H1 (cell line): ENCODE results near the gene HNRNPH2. TPM values are rescaled to one million over a fixed set of nuclear protein-coding genes. Genes with fewer than 3 reads are reported as not detected.

ENCODE experiments used
- ASH2L ChIP-seq: fragments of 200-600, 300-600 bp; sonication (generic); IDR thresholded peaks from one replicate; pipeline ENCODE4 v1.7.1; 2017; ENCODE audit warnings: low read length
- BACH1 ChIP-seq: IDR thresholded peaks from 2 replicates; pipeline ENCODE4 v1.6.1; 2012; ENCODE audit warnings: low read length, improper control_type of control experiment
- BRCA1 ChIP-seq: IDR thresholded peaks from 2 replicates; pipeline ENCODE4 v1.6.1; 2012; ENCODE audit warnings: low read depth, low read length, improper control_type of control experiment
- CBX5 ChIP-seq: fragments of 300-800, 300-1000 bp; sonication (generic); IDR thresholded peaks from 2 replicates; pipeline ENCODE4 v1.7.1; 2016; ENCODE audit warnings: antibody characterized with exemption, low read length, low read depth
- CBX8 ChIP-seq: fragments of 300-800, 300-1000 bp; sonication (generic); IDR thresholded peaks from 2 replicates; pipeline ENCODE4 v1.7.1; 2016; ENCODE audit warnings: low read depth, low read length, borderline replicate concordance
- CHD1 ChIP-seq: IDR thresholded peaks from 2 replicates; pipeline ENCODE4 v1.6.1; 2012; ENCODE audit warnings: low read depth, low read length, improper control_type of control experiment
- CHD2 ChIP-seq: IDR thresholded peaks from 2 replicates; pipeline ENCODE4 v1.6.1; 2012; ENCODE audit warnings: low read length, improper control_type of control experiment
- CTBP2 ChIP-seq: IDR thresholded peaks from 2 replicates; pipeline ENCODE4 v1.7.0; 2011; ENCODE audit warnings: borderline replicate concordance, mild to moderate bottlenecking, moderate library complexity, mixed read lengths, low read length; ENCODE audit not compliant: insufficient read depth, insufficient read length
- EP300 ChIP-seq, 2 experiments: IDR thresholded peaks; 1 replicate in 1 of 2; 2 replicates in 1 of 2; pipeline ENCODE4 v1.6.1; 2011 to 2012; ENCODE audit warnings: low read depth in 2 of 2, low read length in 2 of 2, mild to moderate bottlenecking in 2 of 2, borderline replicate concordance in 1 of 2, inconsistent platforms in 1 of 2, moderate library complexity in 1 of 2
- GABPA ChIP-seq: IDR thresholded peaks from 2 replicates; pipeline ENCODE4 v1.6.1; 2011; ENCODE audit warnings: mild to moderate bottlenecking, low read length, moderate library complexity, borderline replicate concordance; ENCODE audit not compliant: insufficient read depth
- JUN ChIP-seq: IDR thresholded peaks from 2 replicates; pipeline ENCODE4 v1.6.1; 2011; ENCODE audit warnings: low read depth, mild to moderate bottlenecking, improper control_type of control experiment, low read length
- MAFK ChIP-seq: IDR thresholded peaks from 2 replicates; pipeline ENCODE4 v1.6.1; 2012; ENCODE audit warnings: low read depth, mild to moderate bottlenecking, improper control_type of control experiment, low read length
- PHF8 ChIP-seq: fragments of 200-600 bp; sonication (generic); conservative IDR thresholded peaks from 2 replicates; pipeline ENCODE4 v1.7.1; 2012; ENCODE audit warnings: low read depth, mild to moderate bottlenecking, inconsistent platforms, low read length, moderate library complexity
- POLR2A ChIP-seq, 2 experiments: IDR thresholded peaks; 1 replicate in 1 of 2; 2 replicates in 1 of 2; pipeline ENCODE4 v1.6.1; 2011; ENCODE audit warnings: low read depth in 2 of 2, low read length in 2 of 2, mild to moderate bottlenecking in 2 of 2; ENCODE audit errors: control extremely low read depth in 1 of 2
- POU5F1 ChIP-seq: IDR thresholded peaks from 2 replicates; pipeline ENCODE4 v1.6.1; 2011; ENCODE audit warnings: low read depth, mild to moderate bottlenecking, low read length, moderate library complexity
- RBBP5 ChIP-seq: IDR thresholded peaks from 2 replicates; pipeline ENCODE4 v1.7.1; 2012; ENCODE audit warnings: low read depth, mild to moderate bottlenecking, inconsistent platforms, low read length, moderate library complexity, borderline replicate concordance
- RFX5 ChIP-seq: IDR thresholded peaks from 2 replicates; pipeline ENCODE4 v1.6.1; 2011; ENCODE audit warnings: low read depth, low read length, improper control_type of control experiment, borderline replicate concordance
- SIN3A ChIP-seq, 2 experiments: IDR thresholded peaks in 1 of 2; conservative IDR thresholded peaks in 1 of 2; 2 replicates each; pipeline ENCODE4 v1.6.1; 2011 to 2012; ENCODE audit warnings: low read length in 2 of 2, improper control_type of control experiment in 1 of 2, low read depth in 1 of 2, mild to moderate bottlenecking in 1 of 2
- SIX5 ChIP-seq: IDR thresholded peaks from 2 replicates; pipeline ENCODE4 v1.6.1; 2011; ENCODE audit warnings: mild to moderate bottlenecking, low read depth, low read length
- TAF1 ChIP-seq: IDR thresholded peaks from 2 replicates; pipeline ENCODE4 v1.6.1; 2011; ENCODE audit warnings: mild to moderate bottlenecking, low read depth, low read length
- TAF7 ChIP-seq: optimal IDR thresholded peaks from 2 replicates; pipeline ENCODE3; 2011; ENCODE audit warnings: low read depth, mild to moderate bottlenecking, inconsistent platforms, low read length, moderate library complexity, borderline replicate concordance
- TCF12 ChIP-seq: IDR thresholded peaks from 2 replicates; pipeline ENCODE4 v1.6.1; 2011; ENCODE audit warnings: low read depth, mild to moderate bottlenecking, low read length
- ZNF274 ChIP-seq: IDR thresholded peaks from 2 replicates; pipeline ENCODE4 v1.7.0; 2012; ENCODE audit warnings: low read length, borderline replicate concordance; ENCODE audit errors: extremely low read depth
- polyA plus RNA-seq, 7 experiments: library from polyadenylated mRNA; depleted of rRNA in 3 of 7; stranded (reverse) in 5 of 7; unstranded in 2 of 7; fragments of >200 nt in 5 of 7; fragments of 200-250 nt in 2 of 7; gene quantifications; 1 replicate in 5 of 7; 2 replicates in 1 of 7; 4 replicates in 1 of 7; pipeline versions ENCODE4 v1.2.1 to v1.2.3, GENCODE V29; 2011 to 2013; ENCODE audit warnings: missing spikeins in 2 of 7, mixed read lengths in 2 of 7
- total RNA-seq: library from RNA; stranded (reverse); fragmentation: NEBNext Ultra II Directional; extraction: Animal tissue kit (Norgen Biotek cat#: 25700); gene quantifications from 2 replicates; pipeline ENCODE4 v1.2.1, GENCODE V29; 2021
- TF ChIP-seq, protein P1 (sequence below): IDR thresholded peaks from 2 replicates; pipeline ENCODE4 v1.6.1; 2012; ENCODE audit warnings: inconsistent platforms

The HNRNPH2 gene
- total and polyA plus RNA-seq, 2 of the 8 experiments (the other 6 are each of a cell fraction or from before 2014, with no cell fraction given), result 27.7 to 66.7 TPM

DNA sequence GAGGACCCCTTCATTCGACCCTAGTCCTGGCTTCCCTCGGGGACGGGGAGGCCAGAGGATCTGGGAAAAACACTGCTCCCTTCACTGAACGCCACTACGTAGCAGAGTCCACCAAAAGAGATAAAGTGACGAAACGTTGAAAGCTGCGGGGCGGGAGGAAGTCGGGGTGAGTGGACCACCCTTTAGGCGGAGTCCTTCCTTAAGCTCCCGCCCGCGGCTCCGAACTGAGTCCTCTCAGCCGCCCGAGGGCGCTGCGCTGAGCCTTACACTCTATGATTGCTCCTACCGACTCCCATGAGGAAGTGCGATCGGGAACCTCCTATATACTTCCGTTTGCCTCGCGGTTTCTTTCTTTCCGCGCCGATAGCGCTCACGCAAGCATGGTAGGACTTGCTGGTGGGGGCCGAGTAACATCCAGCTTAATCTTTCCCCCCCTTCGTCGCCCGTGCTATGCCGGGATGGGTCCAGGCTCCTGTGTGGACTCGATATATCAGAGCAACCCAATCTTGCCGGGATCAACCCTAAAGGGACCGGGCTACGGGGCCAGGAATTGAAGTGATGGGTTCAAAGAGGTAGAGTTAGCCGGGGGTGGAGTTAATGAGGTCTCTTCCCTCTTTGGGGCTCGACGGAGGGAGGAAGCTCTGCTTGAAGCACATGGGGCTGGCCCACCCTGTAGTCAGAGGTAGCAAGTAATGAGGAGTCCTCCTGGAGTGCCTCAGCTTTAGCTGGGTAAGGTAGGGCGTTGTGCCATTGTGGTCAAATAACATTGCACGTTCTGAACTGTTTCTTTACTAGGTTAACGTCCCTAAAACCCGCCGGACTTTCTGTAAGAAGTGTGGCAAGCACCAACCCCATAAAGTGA is 17.1 kb upstream of the HNRNPH2 start, which contains the start of gene RPL36A (continued):
- no peak for TF ChIP-seq EP300 (IDR thresholded peaks at IDR 0.05; ENCODE audit: borderline replicate concordance in 1 of 2, low read depth in 2 of 2, low read length in 2 of 2)
- TF ChIP-seq JUN, result no peak
- no peak for TF ChIP-seq CBX8
- TF ChIP-seq CHD1, result peak; percentile 14; the same call in 1 of the 2 replicates
- TF ChIP-seq TAF7, result peak; percentile 97
- no peak for TF ChIP-seq BRCA1
- no peak for TF ChIP-seq BACH1
- peak; percentile 48 for TF ChIP-seq ASH2L
- TF ChIP-seq RFX5, result no peak
- TF ChIP-seq CTBP2, result no peak
- no peak for TF ChIP-seq POU5F1
- TF ChIP-seq SIX5, result no peak
- no peak for TF ChIP-seq SIN3A (conservative IDR thresholded peaks at IDR 0.05 in 1 of 2, IDR thresholded peaks at IDR 0.05 in 1 of 2; ENCODE audit: low read depth in 1 of 2, low read length in 2 of 2)
- TF ChIP-seq TCF12, result no peak
- TF ChIP-seq, protein P1, sequence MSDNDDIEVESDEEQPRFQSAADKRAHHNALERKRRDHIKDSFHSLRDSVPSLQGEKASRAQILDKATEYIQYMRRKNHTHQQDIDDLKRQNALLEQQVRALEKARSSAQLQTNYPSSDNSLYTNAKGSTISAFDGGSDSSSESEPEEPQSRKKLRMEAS, result peak; percentile 58; the same call in 1 of the 2 replicates
- TF ChIP-seq PHF8, result peak; percentile 83
- peak; percentile 97 to 98 for TF ChIP-seq POLR2A (IDR thresholded peaks at IDR 0.05; ENCODE audit: control extremely low read depth in 1 of 2, low read depth in 2 of 2, low read length in 2 of 2)
- no peak for TF ChIP-seq CBX5
- TF ChIP-seq TAF1, result peak; percentile 99
- TF ChIP-seq ZNF274, result no peak
- TF ChIP-seq CHD2, result no peak
- TF ChIP-seq MAFK, result no peak
- no peak for TF ChIP-seq GABPA
- no peak for TF ChIP-seq RBBP5
